GM21717 (cell line): ENCODE results near the gene DLGAP1.
"Not testable (repeated sequence)": the region's sequence is repeated elsewhere in the genome, so short reads cannot be mapped to it uniquely, and the experiment has no call there.

Experiments
- ATAC-seq: cut with Tn5 transposase; IDR thresholded peaks from one replicate; pipeline ENCODE4 v1.9.1; 2021; ENCODE audit warnings: mild to moderate bottlenecking, moderate library complexity; ENCODE audit not compliant: unreplicated experiment

DLGAP1 gene

DNA sequence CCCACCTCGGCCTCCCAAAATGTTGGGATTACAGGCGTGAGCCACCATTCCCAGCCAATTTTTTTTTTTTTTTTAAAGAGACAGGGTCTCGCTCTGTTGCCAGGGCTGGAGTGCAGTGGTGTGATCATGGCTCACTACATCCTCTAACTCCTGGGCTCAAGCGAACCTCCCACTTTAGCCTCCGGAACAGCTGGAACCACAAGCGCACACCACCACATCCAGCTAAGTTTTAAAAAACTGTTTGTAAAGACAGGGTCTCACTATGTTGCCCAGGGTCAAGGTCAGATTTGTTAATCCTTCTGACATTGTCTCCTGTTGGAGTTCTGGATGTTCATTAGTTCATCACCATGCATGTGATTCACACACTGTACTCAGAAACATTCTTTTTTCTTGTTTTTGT is 855.2 kb downstream of the DLGAP1 start:
- ATAC-seq, result no peak

DNA sequence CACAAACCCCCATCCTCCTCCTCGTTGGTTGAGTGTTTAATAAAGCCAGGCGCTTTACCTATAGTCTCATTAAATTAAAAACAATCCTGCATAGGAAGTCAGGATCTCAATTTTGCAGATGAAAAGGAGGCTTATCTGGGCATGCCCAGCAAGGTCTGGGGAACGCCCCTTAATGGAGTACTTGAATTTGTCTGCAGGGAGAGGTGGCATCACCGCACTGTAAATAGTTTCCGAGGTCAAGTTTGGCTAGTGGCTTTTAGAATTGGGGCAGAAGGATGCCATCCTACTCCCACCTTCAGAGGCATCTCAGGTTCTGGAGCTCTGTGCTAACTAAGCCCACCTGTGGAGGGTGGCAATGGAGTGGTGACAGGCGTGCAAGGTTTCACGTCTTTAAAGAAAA is 855.9 kb downstream of the DLGAP1 start:
- no peak for ATAC-seq

DNA sequence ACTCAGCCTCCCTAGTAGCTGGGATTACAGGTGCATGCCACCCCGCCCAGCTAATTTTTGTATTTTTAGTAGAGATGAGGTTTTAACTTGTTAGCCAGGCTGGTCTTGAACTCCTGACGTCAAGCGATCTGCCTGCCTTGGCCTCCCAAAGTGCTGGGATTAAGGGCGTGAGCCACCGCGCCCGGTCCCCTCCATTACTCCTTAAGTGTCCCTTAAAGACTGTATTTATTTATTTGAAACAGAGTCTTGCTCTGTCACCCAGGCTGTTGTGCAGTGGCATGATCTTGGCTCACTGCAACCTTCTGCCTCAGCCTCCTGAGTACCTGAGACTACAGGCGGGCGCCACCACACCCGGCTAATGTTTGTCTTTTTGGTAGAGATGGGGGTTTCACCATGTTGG is 856.5 kb downstream of the DLGAP1 start:
- ATAC-seq, result no peak

DNA sequence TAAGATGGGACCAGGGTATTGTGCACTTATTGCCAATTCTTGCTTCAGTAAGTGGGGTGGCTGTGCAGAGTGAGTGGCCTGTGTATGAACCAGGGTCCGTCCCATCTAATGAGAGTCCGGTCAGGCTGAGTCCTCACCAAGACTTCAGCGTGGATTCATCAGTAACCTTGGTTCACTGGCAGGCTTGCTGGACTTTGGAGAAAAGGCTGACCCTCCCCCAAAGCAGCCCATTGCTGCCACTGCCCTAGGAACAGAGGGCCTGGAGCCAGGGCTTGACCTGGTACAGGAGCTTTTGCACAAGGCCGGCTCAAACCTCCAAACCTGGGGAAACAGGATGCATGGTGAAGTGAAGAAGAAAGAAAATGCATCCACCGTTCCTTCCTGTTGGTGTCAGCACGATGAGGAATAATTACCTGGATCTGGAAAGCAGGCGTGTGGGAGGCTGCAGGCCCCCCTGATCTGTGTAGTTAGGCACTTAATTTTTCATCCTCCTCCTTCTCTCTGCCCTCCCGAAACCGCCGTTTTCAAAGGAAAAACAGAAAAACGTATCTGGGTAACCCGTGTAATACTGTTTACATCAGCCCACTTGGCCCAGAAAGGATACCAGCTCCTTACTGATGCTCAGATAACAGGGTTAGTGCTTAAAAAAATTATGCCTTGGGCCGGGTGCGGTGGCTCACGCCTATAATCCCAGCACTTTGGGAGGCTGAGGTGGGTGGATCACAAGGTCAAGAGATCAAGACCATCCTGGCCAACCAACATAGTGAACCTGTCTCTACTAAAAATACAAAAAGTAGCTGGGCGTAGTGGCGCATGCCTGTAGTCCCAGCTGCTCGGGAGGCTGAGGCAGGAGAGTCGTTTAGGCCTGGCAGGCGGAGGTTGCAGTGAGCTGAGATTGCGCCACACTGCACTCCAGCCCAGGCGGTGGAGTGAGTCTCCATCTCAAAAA is 857.4 kb downstream of the DLGAP1 start:
- ATAC-seq, result no peak

DNA sequence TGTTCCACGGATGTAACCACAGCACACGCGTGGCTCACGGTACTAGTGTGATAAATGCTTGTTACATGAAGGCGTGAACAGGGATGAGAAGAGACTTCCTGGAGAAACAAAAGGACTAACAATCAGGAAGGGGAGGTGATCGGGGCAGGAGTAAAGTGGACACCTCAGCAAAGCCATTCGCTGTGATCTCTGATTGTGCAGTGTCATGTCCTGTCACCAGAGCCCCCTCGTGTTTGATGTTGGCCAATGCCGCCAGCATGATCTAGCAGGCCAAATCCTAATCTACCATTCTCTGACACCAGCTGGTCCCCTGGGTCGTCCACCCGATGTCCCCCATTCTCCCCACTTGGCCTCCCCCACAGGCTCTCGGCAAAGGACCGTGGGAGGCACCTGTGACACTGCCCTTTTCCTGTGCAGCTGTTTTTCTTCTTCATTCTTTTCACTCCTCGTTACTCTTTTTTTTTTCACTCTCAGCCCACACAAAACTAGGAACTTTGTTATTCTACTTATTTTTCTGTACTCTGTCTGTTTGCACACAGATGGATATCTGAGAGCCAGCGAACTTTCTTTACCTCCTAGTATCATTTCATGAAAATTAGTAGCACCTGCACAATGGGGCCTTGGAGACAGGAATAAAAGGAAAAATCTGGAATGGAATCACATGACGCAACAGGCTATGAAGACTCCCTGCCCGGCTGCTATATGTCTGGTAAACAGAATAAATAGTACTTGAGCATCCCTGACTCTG is 858.3 kb downstream of the DLGAP1 start:
- ATAC-seq, result peak; percentile 37

DNA sequence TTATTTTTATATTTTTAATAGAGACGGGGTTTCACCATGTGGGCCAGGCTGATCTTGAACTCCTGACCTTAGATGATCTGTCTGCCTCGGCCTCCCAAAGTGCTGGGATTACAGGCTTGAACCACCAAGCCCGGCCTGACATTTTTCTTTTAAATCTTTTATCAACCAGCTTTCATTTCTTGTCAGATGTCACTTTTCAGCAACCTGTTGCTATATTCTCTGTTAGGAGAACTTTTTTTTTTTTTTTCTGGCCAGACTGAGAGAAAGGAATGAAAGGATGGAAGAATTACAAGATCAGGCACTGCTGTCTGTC is 858.8 kb downstream of the DLGAP1 start:
- ATAC-seq, result no peak

DNA sequence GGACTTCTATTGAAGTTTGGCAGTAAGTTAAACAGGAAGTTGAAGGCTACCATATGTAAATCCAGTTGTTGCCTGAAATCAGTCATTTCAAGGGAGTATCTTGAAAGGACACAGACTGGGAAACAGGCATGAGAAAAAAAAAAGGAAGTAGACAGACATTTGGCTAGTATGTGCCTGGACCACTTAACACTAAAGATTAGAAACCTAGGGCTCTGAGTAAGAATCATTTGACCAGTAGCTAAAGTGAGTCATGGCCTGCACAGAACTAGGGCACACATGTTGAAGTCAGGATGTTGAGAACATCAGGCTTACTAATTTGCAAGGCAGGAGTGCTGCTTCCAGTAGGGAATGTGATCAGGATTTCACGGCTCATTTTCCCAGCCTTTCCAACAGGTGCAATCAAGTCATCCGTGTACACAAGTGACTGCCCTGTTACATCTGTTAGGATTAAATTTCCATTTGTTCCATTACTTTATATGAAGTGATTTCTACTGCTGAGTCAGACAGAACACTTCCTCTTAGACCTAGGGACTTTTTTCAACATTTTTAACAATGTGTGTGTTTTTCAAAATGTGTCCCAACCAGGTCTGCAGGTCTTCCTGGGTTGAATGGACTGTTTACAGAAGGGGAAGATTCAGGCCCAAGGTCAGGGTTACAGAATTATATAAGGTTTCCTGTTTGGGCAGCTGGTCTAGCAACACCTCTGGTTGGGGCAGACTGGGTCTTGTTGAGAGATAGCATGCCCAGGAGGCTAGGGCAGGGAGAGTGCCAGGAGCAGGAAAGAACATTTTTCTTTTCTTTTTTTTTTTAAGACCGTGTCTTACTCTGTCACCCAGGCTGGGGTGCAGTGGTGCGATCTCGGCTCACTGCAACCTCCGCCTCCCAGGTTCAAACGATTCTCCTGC is 859.5 kb downstream of the DLGAP1 start:
- ATAC-seq, result peak; percentile 53

DNA sequence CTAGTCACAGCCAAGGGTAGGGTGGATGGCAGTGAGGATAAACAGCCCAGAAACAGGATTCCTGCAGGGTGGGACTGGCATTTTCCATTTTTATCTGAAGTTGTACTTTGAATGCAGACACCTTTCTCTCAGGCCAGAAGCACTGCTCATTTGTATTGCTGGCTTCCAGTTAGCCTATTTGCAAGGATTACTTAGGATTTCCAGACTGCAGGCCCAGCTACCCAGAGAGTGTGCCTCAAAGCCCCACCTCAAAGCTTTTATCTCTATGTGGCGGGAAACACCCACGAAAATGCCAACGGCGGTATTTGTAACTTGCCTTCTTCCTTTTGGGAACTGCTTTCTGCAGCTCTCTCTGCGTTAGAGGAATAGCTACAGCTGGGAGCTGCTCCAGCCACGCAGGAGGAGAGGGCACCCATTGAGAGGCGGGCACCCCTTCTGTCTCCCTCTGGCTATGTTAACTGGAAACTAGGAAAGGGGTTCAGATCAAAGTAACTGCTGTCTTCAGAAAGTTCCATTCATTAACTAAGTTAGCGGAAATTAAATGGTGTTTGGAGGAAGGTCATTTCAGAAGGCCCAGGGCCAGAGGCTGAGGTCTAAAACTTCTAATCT is 860.2 kb downstream of the DLGAP1 start:
- ATAC-seq, result no peak

DNA sequence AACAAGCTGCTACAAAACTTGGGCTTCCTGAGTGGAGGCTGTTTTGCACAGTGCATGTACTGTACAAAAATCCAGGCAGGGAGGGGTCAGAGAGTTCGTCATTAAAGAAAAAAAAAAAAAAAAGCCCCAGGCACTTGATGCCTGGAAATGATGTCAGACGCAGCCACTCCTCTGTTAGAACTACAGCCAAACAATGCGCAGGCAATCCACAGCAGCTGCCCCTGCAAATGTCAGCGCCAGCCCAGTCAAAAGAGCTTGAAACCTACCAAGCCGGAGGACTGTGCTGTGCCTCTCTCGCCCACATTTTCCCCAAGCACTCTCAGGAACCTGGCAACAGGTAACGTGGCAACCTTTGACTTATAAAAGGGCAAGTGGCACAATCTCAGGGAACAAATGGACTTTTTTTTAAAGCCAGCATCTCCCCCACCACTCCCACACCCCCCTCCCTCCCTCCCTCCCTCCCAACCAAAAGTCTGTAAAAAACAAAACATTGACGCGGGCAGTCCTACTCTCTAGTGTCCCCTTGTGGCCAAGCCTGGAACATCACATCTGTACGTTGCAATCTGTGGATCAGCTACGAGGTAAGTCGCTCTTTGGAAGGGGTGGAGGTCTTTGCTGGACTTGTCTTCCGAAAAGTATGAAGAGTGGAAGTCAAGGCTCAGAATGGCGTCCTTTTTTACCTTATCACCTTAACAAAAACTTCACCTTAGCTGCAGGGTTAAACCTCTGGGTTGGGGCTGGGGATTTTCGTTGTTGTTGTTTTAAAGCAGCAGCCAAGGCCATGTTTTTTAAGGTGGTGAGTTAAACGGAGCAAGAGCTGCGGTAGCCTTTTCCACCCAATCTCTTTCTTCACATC is 861.0 kb downstream of the DLGAP1 start:
- ATAC-seq, result peak; percentile 67

DNA sequence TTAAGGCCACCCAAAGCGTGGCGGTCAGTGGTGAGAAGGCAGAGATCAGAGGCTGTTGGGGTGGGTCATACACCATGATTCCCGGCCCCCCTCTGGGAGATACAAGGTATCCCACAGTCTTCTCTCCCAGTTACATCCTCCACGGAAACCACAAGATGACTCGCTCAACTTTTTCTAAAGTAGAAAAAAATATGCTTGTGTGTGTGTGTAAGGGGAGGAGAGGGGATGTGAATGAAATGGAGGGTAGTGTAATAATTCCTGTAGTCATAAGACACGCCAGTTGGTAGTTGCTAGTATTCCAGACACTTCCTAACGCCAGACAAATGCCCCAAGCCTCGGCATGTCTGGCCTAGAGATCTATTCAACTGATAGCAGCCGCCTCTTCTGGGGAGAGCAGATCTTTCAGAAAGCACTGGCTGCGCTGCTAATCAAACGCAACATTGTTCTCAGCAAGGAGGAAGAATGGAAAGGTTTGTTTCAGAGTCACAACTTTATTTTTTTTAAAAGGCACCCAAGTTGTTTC is 861.7 kb downstream of the DLGAP1 start:
- peak; percentile 2 for ATAC-seq

DNA sequence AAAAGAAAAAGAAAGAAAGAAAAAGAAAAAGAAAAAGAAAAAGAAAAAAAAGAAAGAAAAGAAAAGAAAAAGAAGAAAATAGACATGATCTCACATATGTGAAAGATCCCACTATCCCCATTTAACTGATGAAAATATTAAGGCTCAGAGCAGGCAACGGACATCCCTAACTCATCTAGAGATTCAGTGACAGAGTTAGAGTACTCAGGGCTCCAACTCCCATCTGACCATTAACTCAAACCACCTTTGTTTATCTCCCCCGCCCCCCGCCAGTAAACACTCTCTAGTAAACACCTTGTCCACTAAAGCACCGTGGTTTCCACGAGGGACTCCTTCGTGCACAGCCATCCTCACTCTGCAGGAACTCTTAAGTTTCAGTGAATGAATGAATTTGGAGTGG is 862.2 kb downstream of the DLGAP1 start:
- no peak for ATAC-seq

DNA sequence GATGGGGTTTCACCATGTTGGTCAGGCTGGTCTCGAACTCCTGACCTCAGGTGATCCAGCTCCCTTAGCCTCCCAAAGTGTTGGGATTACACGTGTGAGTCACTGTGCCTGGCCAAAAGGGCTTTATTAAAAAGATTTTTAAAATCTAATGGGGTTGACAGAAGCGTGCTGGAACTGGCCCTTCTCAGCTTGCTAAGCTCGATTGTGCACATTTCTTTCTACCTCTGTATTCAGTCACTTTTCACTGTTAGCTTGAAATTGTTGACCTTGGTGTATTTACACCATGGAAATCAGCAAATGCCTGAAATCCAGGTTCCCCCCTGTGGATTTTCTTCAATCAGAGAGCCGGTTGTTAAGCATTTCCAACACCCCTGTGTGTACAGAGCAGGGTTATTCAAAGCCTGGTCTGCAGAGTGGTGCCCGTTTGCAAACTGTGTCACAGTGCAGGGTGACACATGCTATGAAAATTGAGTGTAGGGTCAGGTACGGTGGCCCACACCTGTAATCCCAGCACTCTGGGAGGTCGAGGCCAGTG is 864.9 kb downstream of the DLGAP1 start:
- ATAC-seq, result no peak

DNA sequence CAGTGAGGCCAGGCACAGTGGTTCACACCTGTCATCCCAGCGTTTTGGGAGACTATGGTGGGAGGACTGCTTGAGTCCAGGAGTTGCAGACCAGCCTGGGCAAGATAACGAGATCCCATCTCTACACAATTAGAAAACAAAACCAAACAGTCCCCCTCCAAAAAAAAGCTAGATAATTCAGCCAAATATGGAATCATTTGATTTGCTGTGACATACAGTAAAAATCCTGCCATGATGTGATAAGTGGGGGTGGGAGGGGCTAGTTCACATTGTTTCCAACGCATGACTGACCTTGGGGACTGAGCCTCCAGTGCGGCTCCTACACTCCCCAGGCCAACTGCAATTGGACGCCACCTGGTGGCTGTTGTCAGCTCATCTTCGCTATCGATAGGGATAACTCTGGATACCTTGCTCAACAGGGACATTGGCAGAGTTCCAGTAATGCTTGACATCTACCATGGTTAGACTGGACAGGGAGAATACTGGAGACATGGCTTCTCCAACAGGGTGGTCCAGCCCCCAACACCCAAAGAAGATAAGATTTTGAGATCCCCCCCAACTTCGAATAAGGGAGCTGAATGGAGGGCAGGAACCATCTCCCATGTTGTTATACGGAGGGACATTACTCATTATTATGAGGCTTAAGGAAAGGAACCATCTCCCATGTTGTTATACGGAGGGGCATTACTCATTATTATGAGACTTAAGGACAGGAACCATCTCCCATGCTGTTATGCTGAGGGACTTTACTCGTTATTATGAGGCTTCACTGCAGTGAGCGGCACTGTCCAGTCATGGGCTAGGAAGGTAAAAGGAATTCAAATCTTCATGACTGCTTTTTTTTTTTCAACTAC is 869.2 kb downstream of the DLGAP1 start:
- peak; percentile 32 for ATAC-seq

DNA sequence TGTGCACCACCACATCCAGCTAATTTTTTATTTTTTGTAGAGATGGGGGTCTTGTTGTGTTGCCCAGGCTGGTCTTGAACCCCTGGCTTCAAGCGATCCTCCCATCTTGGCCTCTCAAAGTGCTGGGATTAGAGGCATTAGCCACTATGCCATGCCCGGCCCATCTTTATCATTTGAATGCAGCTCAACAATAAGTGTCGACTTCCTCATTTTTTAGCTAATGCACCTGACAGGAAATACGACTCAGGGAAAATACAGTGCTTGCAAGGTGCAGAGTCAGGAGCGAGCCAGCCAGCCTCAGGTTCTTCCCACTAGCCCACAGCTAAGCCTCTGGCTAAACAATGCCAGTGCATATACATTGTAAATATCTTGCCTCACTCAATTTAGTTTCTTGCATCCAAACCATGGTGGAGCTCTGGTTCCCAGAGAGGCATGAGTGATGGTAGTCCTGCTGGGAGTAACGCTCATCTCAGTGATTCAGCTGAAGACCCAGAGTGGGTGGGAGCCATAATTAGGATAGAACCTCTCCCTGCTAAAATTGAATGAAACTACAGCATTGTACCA is 870.1 kb downstream of the DLGAP1 start:
- ATAC-seq, result no peak

DNA sequence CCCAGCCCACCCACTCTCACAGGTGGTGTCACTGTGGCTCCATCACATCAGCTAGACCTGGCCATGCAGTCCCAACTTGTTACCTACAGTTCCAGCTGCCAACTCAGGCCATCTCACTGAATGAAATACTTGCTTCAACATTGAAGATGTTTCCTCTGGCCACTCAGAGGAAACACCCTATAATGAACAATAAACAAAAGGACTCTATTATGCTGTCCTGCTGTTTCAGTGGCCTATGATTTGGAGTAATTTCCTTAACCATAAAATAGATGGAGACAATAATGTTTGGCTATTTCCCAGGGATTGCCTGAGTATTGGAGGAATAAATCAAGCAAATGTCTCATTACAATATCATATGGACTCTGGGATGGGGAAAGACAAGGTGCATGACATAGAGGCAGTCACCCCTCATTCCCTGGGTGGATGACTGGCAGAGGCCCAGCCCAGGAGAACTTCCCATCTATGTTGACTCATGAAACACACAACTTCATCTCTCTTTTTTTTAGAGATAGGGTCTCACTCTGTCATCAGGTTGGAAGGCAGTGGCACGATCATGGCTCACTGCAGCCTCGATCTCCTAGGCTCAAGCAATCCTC is 870.7 kb downstream of the DLGAP1 start:
- no peak for ATAC-seq

DNA sequence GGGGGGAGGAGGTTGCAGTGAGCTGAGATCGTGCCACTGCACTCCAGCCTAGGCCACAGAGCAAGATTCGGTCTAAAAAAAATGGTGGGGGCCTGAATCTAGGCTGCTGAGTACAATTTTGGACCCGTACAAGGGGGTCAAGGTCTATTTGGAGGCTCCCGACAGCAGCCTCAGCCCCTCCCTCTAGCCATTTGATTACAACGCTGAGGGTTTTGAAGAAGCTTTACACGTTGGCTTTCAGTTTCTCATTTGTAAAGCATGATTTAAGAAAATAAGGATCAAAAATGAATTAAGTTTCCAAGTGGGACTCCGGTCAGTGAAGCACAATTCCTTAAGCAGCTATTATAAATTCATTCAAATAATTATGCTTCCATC is 871.2 kb downstream of the DLGAP1 start:
- ATAC-seq, result no peak

DNA sequence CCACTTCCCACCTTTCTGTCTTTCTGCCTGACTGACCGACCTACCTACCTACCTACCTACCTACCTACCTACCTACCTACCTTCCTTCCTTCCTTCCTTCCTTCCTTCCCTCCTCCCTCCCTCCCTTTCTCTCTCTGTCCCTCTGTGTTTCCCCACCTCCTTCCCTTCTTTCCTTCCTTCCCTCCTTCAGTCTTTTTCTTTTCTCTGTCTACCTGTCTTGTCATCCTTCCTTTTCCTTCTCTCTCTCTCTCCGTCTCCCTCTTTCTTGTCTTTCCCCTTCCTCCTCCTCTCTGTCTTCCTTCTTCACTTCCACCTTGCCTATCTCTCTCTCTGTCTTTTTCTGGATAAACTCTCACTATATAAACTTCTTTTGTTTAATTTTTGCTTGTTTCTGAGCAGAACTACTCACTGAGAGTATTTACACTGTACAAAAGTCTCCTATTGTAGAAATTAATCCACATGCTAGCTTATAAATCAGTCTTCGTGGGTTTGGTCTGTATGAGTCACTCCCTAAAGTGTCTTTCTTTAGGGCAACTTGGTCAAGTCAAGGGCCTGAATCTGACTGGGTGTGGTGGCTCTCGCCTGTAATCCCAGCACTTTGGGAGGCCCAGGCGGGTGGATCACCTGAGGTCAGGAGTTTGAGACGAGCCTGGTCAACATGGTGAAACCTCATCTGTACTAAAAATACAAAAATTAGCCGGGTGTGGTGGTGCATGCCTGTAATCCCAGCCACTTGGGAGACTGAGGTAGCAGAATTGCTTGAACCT is 871.8 kb downstream of the DLGAP1 start:
- not testable (repeated sequence) for ATAC-seq
